Activated CD4-positive, alpha-beta T cell treated with anti-CD3 and anti-CD28 coated beads, Interleukin-2, amount 10 ng/mL, durations not matched to agents 7 days and 5 days (primary cell): Measurements from ENCODE around the gene PTPRM. TPM values are rescaled to one million over a fixed set of nuclear protein-coding genes. Genes with fewer than 3 reads are reported as not detected.
A peak's percentile ranks its signal among the peaks of the same experiment; 100 is the strongest.
"Not testable (repeated sequence)": the region's sequence is repeated elsewhere in the genome, so short reads cannot be mapped to it uniquely, and the experiment has no call there.

Experiments
- CTCF ChIA-PET: fragments of 350-600 bp; sonication (Branson Sonifier 250); formaldehyde crosslinking; loops from one replicate; lab custom pipeline; 2021; ENCODE audit warnings: antibody characterized with exemption; lab: Charles Lee
- POLR2A ChIA-PET: fragments of 350-600 bp; sonication (Branson Sonifier 250); formaldehyde crosslinking; loops from one replicate; lab custom pipeline; 2021; ENCODE audit warnings: antibody characterized with exemption; lab: Charles Lee
- DNase-seq: peaks from one replicate; pipeline ENCODE4 v3.0.0-alpha.2; 2020
- H3K27ac Mint-ChIP-seq: one replicate; pipeline ENCODE4 v1.8.0; 2021; ENCODE audit warnings: mild to moderate bottlenecking, moderate library complexity, mixed read lengths
- H3K27me3 Mint-ChIP-seq: one replicate; pipeline ENCODE4 v1.8.0; 2021; ENCODE audit warnings: mixed read lengths
- H3K36me3 Mint-ChIP-seq: one replicate; pipeline ENCODE4 v1.8.0; 2021; ENCODE audit warnings: low read depth, mixed read lengths
- H3K4me1 Mint-ChIP-seq: one replicate; pipeline ENCODE4 v1.8.0; 2021; ENCODE audit warnings: mixed read lengths
- H3K4me3 Mint-ChIP-seq: one replicate; pipeline ENCODE4 v1.8.0; 2021; ENCODE audit warnings: mild to moderate bottlenecking, moderate library complexity, mixed read lengths
- H3K9me3 Mint-ChIP-seq: one replicate; pipeline ENCODE4 v1.8.0; 2021; ENCODE audit warnings: mixed read lengths
- total RNA-seq, 2 experiments: library from RNA; stranded (reverse); gene quantifications; one replicate each; pipeline ENCODE4 v1.2.3, GENCODE V29; 2021

PTPRM gene
- total RNA-seq, 2 experiments from 2014 or later, result 5.1 to 10.5 TPM

DNA sequence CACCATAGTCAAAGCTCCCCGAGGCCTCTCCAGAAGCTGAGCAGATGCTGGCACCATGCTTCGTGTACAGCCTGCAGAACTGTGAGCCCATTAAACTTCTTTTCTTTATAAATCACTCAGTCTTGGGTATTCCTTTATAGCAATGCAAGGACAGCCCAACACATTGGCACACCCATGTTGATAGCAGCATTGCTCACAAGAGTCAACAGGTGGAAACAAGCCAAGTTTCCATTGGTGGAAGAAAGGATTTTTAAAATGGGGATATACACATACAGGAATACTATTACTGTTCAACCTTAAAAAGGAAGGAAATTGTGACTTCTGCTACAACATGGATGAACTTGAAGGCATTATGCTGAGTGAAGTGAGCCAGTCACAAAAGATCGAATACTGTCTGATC lies 855.3 kb downstream of the PTPRM start:
- no peak overlapping the region for H3K4me3 Mint-ChIP-seq
- no peaks in the 10 kb centered on the region for H3K9me3 Mint-ChIP-seq
- H3K27me3 Mint-ChIP-seq, result no peaks in the 10 kb centered on the region
- no peak for DNase-seq
- H3K36me3 Mint-ChIP-seq, result no peaks in the 10 kb centered on the region
- no peak overlapping the region for H3K27ac Mint-ChIP-seq
- POLR2A ChIA-PET, result no interaction called here
- no peaks in the 10 kb centered on the region for H3K4me1 Mint-ChIP-seq
- CTCF ChIA-PET, result no interaction called here

DNA sequence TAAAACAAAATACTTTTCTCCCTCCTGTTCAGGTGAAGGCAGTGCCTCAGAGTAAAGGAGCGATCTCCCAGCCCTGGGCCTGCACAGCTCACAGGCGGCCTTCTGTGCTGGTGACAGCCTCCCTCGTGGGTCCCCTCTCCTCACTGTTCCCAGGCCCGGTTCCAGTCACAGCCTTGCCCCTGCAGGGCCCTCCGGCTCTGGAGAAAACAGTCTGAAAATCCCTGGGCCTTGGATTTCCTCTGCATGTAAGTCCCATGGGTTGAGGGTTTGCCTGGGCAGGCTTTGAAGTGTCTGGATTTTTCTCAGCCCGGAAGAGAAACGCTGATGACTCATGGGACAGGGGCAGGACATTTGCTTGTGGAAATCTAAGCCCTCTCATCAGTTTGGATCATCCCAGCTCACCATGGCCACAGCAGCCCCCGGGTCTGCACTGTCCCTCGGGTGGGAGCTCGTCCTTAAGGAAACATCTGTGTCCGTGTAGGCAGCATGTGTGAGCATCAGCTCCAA lies 856.0 kb downstream of the PTPRM start:
- no peak overlapping the region for H3K4me3 Mint-ChIP-seq
- no peak overlapping the region for H3K27ac Mint-ChIP-seq
- ChIA-PET CTCF (no interaction called here), POLR2A (no interaction called here)
- DNase-seq, result no peak
- H3K4me1 Mint-ChIP-seq, result no peaks in the 10 kb centered on the region
- no peaks in the 10 kb centered on the region for H3K9me3 Mint-ChIP-seq
- H3K27me3 Mint-ChIP-seq, result no peaks in the 10 kb centered on the region
- H3K36me3 Mint-ChIP-seq, result no peaks in the 10 kb centered on the region

DNA sequence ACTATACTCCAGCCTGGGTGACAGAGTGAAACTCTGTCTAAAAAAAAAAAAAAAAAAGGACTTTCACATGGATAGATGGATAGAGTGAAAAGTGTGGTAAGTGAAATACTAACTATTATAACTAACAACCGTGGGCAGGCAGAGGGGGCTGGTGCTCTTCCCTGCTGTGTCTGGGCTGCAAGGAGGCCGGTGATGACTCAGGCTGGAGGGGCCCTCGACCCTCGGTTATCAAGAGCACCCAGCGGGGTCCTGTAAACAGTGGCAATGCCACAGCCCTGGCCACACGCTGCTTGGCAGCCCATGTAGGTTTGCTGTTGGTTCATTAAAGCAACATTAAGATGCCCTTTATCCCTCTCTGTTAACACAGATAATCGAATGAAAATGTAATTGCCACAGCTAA lies 857.4 kb downstream of the PTPRM start:
- CTCF ChIA-PET, result no interaction called here
- H3K36me3 Mint-ChIP-seq, result no peaks in the 10 kb centered on the region

DNA sequence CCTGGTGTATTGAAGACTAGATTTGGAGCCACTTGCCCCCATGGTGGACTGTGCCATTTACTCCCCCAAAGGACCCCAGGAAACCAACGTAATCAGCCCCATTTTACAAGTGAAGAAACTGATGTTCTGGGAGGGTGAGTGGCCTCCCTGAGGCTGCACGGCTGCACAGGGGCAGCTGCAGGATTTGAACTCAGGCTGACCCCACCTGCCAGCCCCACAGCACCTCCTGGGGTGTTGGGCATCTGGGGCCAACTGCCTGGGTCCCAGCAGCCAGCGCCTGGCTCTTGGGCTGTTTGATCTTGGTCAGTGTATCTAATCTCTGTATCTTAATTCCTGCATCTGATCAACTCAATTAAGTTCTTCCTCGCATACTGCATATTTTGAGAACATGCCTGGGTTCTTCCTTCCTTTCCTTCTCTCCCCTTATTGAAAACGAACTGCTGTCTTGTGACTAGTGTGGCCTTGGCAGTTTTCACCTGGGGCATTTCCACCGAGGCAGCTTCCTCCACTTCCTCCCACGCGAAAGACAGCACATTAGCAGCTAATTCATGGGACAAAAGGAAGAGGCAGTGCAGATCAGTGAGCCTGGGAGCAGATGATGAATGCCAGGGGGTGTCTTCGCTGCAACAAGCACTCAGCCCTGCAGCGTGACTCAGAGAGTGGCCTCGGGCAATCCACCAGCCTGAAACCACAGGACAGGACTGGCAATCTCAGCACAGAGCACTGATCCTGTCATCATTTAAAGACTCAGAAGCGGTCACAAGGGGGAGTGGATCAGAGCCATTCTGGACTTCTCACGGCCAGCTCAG lies 858.0 kb downstream of the PTPRM start:
- H3K4me3 Mint-ChIP-seq, result no peak overlapping the region
- H3K4me1 Mint-ChIP-seq, result no peaks in the 10 kb centered on the region
- CTCF ChIA-PET, result no interaction called here
- H3K9me3 Mint-ChIP-seq, result no peaks in the 10 kb centered on the region
- POLR2A ChIA-PET, result no interaction called here
- no peak for DNase-seq
- H3K27ac Mint-ChIP-seq, result no peak overlapping the region
- H3K27me3 Mint-ChIP-seq, result no peaks in the 10 kb centered on the region
- H3K36me3 Mint-ChIP-seq, result no peaks in the 10 kb centered on the region

More for the DNA sequence above, 857.4 kb downstream of the PTPRM start:
- Mint-ChIP-seq H3K4me3 (no peak overlapping the region), H3K4me1 (no peaks in the 10 kb centered on the region), H3K27me3 (no peaks in the 10 kb centered on the region), H3K9me3 (no peaks in the 10 kb centered on the region), H3K27ac (no peak overlapping the region)
- no peak for DNase-seq
- POLR2A ChIA-PET, result no interaction called here

DNA sequence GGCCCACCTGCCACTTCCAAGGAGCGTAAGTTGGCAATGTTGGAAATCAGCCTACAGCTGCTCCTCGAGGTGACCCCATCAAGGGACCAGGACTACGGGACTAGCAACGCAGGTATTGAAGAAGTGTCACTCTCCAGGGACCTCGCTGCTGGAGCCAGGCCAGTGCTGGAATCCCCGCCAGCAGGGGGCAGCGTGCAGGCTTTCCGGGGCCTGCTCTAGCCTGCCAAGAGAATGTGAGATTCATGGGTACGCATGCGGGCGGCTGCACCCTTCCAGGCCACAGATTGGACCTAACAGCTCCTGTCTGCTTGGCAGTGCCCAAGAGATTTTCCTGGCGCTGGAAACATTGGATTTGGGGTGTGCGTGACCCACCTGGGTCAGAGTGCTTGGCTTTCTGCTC lies 859.3 kb downstream of the PTPRM start:
- H3K36me3 Mint-ChIP-seq, result no peaks in the 10 kb centered on the region
- no peak overlapping the region for H3K4me3 Mint-ChIP-seq
- H3K27ac Mint-ChIP-seq, result no peak overlapping the region
- ChIA-PET POLR2A (no interaction called here), CTCF (no interaction called here)
- H3K9me3 Mint-ChIP-seq, result no peaks in the 10 kb centered on the region
- H3K27me3 Mint-ChIP-seq, result no peaks in the 10 kb centered on the region
- DNase-seq, result peak; percentile 13
- H3K4me1 Mint-ChIP-seq, result no peaks in the 10 kb centered on the region

DNA sequence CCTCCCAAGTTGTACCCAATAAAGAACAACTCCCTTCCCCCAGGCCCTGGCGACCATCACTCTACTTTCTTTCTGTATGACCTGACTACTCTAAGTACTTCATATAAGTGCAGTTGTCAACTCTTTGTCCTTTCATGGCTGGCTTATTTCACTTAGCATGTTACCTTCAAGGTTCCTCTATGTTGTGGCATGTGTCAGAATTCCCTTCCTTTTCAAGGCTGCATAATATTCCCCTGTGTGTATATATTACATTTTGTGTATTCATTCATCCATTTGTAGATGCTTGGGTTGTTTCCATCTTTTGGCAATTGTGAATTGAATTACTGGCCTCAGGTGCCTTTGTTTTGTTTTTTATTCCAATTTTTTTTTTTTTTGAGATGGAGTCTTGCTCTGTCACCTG lies 860.2 kb downstream of the PTPRM start:
- no peaks in the 10 kb centered on the region for H3K36me3 Mint-ChIP-seq
- no peaks in the 10 kb centered on the region for H3K4me1 Mint-ChIP-seq
- H3K4me3 Mint-ChIP-seq, result no peak overlapping the region
- H3K27me3 Mint-ChIP-seq, result no peaks in the 10 kb centered on the region
- no peak overlapping the region for H3K27ac Mint-ChIP-seq
- no peaks in the 10 kb centered on the region for H3K9me3 Mint-ChIP-seq
- no peak for DNase-seq
- CTCF ChIA-PET, result no interaction called here
- POLR2A ChIA-PET, result no interaction called here

DNA sequence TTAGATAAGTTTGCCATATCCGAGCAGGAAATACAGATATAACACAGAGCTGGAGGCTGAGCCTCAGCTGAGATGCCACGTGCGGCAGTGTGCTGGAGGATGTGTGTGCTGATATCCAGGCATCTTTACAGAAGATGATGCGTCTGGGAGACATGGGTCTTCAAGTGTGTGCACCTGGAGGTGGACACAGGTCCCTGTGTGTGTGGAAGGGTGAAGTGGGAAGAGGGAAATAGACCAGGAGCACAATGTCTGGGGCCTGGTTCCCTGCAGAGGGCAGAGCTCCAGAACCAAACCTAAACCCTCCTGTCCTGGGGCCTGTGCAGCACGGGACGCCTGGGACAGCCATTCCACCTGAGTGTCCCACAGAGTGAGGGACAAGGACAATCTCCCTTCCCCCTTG lies 861.8 kb downstream of the PTPRM start:
- no peaks in the 10 kb centered on the region for H3K9me3 Mint-ChIP-seq
- H3K27me3 Mint-ChIP-seq, result no peaks in the 10 kb centered on the region
- no peaks in the 10 kb centered on the region for H3K36me3 Mint-ChIP-seq
- no peak for DNase-seq
- ChIA-PET POLR2A (no interaction called here), CTCF (no interaction called here)
- H3K4me1 Mint-ChIP-seq, result no peaks in the 10 kb centered on the region
- H3K27ac Mint-ChIP-seq, result no peak overlapping the region
- no peak overlapping the region for H3K4me3 Mint-ChIP-seq

DNA sequence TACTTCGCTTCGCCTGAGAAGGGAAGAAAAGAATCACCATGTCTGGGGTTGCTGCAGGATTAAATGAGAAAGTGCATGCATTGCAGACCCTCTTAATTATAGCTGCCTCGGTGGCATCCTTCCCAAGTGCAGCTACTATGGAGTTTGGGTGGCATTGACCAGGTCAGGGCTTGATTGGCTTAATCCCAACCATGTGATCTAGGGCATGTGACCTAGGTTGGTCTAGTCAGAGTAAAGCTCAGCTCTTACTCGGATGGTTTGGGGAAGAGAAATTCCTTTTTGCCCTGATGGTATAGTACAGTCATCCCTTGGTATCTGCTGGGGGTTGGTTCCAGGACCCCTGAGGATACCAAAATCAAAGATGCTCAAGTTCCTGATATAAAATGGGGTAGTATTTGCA lies 863.9 kb downstream of the PTPRM start:
- no peak for DNase-seq
- Mint-ChIP-seq H3K27me3 (no peaks in the 10 kb centered on the region), H3K36me3 (no peaks in the 10 kb centered on the region), H3K4me3 (no peak overlapping the region), H3K9me3 (no peaks in the 10 kb centered on the region), H3K27ac (no peak overlapping the region), H3K4me1 (no peaks in the 10 kb centered on the region)
- ChIA-PET POLR2A (no interaction called here), CTCF (no interaction called here)

DNA sequence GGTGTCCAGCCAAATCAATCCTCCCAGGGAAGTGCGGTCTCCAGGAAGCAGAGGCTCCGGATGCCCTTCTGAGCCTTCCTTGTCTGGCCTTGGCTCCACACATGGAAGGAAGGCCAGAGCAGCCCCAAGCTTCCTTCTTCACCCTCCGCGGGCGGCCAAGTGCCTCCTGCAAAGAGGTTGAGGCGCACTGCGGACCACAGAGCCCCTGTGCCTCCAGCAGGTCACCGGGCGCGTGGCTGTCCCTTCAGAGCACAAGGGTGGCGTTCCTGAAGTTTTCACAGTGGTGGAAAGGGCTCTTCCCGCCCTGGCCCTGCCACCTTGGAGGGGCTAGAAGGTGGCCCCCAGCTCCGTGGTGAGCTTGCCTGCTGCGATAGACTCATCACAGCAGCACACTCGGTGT lies 866.2 kb downstream of the PTPRM start:
- no peaks in the 10 kb centered on the region for H3K9me3 Mint-ChIP-seq
- H3K4me3 Mint-ChIP-seq, result no peak overlapping the region
- POLR2A ChIA-PET, result no interaction called here
- H3K4me1 Mint-ChIP-seq, result no peaks in the 10 kb centered on the region
- DNase-seq, result no peak
- CTCF ChIA-PET, result no interaction called here
- H3K27ac Mint-ChIP-seq, result no peak overlapping the region
- H3K36me3 Mint-ChIP-seq, result no peaks in the 10 kb centered on the region
- H3K27me3 Mint-ChIP-seq, result no peaks in the 10 kb centered on the region

DNA sequence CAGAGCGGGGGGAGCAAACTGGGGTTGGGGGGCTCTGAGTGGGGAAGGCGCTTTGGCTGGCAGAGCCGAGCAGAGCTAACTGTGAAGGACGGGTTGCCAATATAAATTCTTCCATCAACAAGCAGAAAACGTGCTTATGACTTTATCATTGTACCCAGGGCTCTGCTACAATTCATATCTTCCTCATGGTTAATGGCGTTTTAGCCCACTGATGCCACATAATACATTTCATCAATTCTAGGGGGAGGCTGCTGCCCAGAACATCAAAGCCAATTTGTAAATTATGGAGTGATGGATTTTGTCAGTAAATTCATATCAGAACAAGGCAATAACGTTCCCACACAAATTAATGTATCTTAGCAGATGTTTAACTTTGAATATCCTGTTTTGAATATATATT lies 866.7 kb downstream of the PTPRM start:
- Mint-ChIP-seq H3K27ac (no peak overlapping the region), H3K4me1 (no peaks in the 10 kb centered on the region), H3K9me3 (no peaks in the 10 kb centered on the region), H3K4me3 (no peak overlapping the region), H3K27me3 (no peaks in the 10 kb centered on the region), H3K36me3 (no peaks in the 10 kb centered on the region)
- POLR2A ChIA-PET, result no interaction called here
- CTCF ChIA-PET, result no interaction called here
- no peak for DNase-seq

DNA sequence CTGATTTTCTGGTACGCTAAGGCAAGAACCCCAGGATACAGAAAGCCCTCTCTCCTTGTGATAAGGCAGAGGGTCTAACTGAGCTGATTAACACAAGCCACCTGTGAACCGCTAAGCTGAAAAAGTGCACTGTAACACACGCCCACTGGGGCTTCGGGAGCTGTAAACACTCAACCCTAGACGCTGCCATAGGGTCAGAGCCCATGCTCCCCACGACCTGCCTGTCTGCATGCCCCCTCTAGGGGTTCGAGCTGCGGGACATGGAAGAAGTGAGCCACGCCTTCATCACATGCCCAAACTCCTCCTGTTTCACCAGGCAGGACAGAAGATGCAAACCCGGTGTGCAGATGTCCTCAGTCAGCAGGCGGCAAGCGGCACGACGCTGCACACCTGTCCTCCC lies 868.3 kb downstream of the PTPRM start:
- ChIA-PET CTCF (no interaction called here), POLR2A (no interaction called here)
- H3K27ac Mint-ChIP-seq, result no peak overlapping the region
- H3K36me3 Mint-ChIP-seq, result no peaks in the 10 kb centered on the region
- H3K9me3 Mint-ChIP-seq, result no peaks in the 10 kb centered on the region
- H3K4me1 Mint-ChIP-seq, result no peaks in the 10 kb centered on the region
- no peaks in the 10 kb centered on the region for H3K27me3 Mint-ChIP-seq
- DNase-seq, result no peak
- no peak overlapping the region for H3K4me3 Mint-ChIP-seq

DNA sequence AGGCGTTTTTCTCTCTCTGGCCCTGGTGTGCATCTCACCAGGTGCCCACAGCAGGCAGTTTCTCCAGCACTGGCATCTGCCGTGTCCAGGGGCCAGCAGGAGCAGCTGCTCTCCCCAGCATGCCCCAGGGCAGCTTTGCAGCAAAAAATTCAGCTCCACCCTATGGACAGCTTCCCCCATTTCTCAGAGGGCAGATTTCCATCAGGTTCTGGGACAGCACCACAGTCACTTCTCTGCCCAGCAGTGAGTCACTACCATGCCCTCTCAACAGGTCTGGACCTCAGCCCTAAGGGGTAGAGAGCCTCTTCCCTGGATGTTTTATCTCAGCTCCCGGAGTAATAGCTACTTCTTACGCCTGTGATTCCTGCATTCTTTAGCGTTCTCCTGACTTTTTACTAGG lies 871.9 kb downstream of the PTPRM start:
- DNase-seq, result no peak
- Mint-ChIP-seq H3K9me3 (no peaks in the 10 kb centered on the region), H3K27me3 (no peaks in the 10 kb centered on the region), H3K27ac (no peak overlapping the region), H3K4me1 (no peaks in the 10 kb centered on the region), H3K4me3 (no peak overlapping the region), H3K36me3 (no peaks in the 10 kb centered on the region)
- ChIA-PET CTCF (no interaction called here), POLR2A (no interaction called here)

DNA sequence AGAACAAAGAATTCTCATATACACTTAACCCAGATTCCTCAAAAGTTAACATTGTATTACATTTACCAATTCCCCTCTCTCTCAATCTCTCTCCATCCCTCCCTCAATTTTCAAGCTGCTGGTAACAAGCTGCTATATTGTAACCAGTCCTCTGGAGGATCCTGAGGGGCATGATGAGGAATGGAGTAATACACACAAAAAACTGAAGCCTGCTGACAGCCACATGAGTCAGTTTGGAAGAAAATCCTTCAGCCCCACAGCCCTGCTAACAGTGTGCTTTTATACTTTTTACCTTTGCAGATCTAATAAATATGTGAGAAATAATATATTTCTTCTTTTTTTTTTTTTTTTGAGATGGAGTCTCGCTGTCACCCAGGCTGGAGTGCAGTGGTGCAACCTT lies 876.4 kb downstream of the PTPRM start:
- POLR2A ChIA-PET, result no interaction called here
- Mint-ChIP-seq H3K9me3 (no peaks in the 10 kb centered on the region), H3K4me1 (no peaks in the 10 kb centered on the region), H3K36me3 (no peaks in the 10 kb centered on the region), H3K4me3 (no peak overlapping the region), H3K27me3 (peaks cover 3% of the 10 kb centered on the region), H3K27ac (no peak overlapping the region)
- no peak for DNase-seq
- CTCF ChIA-PET, result no interaction called here

DNA sequence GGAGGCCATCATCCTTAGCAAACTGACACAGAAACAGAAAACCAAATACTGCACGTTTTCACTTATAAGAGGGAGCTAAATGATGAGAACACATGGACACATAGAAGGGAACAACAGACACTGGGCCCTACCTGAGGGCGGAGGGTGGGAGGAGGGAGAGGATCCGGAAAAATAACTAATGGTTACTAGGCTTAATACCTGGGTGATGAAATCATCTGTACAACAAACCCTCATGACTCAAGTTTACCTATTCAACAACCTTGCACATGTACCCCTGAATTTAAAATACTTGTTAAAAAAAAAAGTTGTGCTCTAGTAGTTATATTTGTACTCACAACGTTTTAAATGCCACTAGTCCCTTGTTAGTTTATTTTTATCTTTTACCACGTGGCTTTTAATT lies 879.8 kb downstream of the PTPRM start:
- DNase-seq, H3K9me3 Mint-ChIP-seq, H3K4me1 Mint-ChIP-seq, CTCF ChIA-PET, H3K4me3 Mint-ChIP-seq, H3K27ac Mint-ChIP-seq, POLR2A ChIA-PET, H3K27me3 Mint-ChIP-seq, H3K36me3 Mint-ChIP-seq: not testable (repeated sequence)
